ENCODE results near the gene VWF. TPM values are rescaled to one million over a fixed set of nuclear protein-coding genes. Genes with fewer than 3 reads are reported as not detected.

VWF gene
- total and polyA plus RNA-seq, 2 experiments from 2014 or later, result 0.42 to 0.56 TPM

- H3K4me3 ChIP-seq, result no peak overlapping the region
- H3K9me3 Mint-ChIP-seq, result no peaks in the 10 kb centered on the region
- no peak overlapping the region for H3K4me3 Mint-ChIP-seq
- peaks cover 4% of the 10 kb centered on the region; the same call in 1 of the 2 replicates for H3F3A ChIP-seq (replicated peaks; ENCODE audit: low read depth)
- H3K36me3 Mint-ChIP-seq (ENCODE audit: low read depth), result no peaks in the 10 kb centered on the region
- H3K27me3 ChIP-seq (ENCODE audit: insufficient read depth), result peaks cover 12% of the 10 kb centered on the region
- H3K4me1 Mint-ChIP-seq, result peaks cover 16% of the 10 kb centered on the region
- TF ChIP-seq REST (IDR thresholded peaks at IDR 0.05; ENCODE audit: unreplicated experiment), result no peak
- TF ChIP-seq POLR2AphosphoS5 (IDR thresholded peaks at IDR 0.05; ENCODE audit: low read depth), result no peak
- no peak for TF ChIP-seq EZH2 (IDR thresholded peaks at IDR 0.05; ENCODE audit: low read depth, unreplicated experiment)
- TF ChIP-seq STAT1 (IDR thresholded peaks at IDR 0.05; ENCODE audit: unreplicated experiment), result no peak
- no peak for TF ChIP-seq ETS1 (IDR thresholded peaks at IDR 0.05)
- TF ChIP-seq JUNB (IDR thresholded peaks at IDR 0.05; ENCODE audit: unreplicated experiment), result no peak
- no peak for TF ChIP-seq ZNF331 (CRISPR knock-in tag; IDR thresholded peaks at IDR 0.05; ENCODE audit: low read depth)
- no peak for TF ChIP-seq CREB1 (CRISPR knock-in tag; IDR thresholded peaks at IDR 0.05; ENCODE audit: low read depth)
- no peak for TF ChIP-seq ZNF462 (CRISPR knock-in tag; IDR thresholded peaks at IDR 0.05)
- no peak for TF ChIP-seq EZH2phosphoT487 (IDR thresholded peaks at IDR 0.05; ENCODE audit: unreplicated experiment)
- TF ChIP-seq CTCF (conservative IDR thresholded peaks at IDR 0.05; ENCODE audit: low read depth in 2 of 2), result no peak
- TF ChIP-seq NANOG (IDR thresholded peaks at IDR 0.05; ENCODE audit: borderline replicate concordance), result no peak
- no peak for TF ChIP-seq ZNF114 (CRISPR knock-in tag; IDR thresholded peaks at IDR 0.05)
- no peaks in the 10 kb centered on the region for H3K36me3 ChIP-seq (ENCODE audit: insufficient read depth)
- no peaks in the 10 kb centered on the region for H3K79me2 ChIP-seq (replicated peaks; ENCODE audit: insufficient read depth)
- peaks cover under 1% of the 10 kb centered on the region; the same call in 1 of the 2 replicates for H3K4me1 ChIP-seq (ENCODE audit: insufficient read depth)
- peaks cover 2% of the 10 kb centered on the region for H3K27me3 Mint-ChIP-seq (ENCODE audit: insufficient read depth, low read depth, poor library complexity)
- H3K9me2 ChIP-seq (ENCODE audit: insufficient read depth), result 0 out of 2 replicates have a peak, but pooled peaks cover 3% of the 10 kb centered on the region
- H4K20me1 ChIP-seq (replicated peaks; ENCODE audit: insufficient read depth), result no peaks in the 10 kb centered on the region
- H2AFZ ChIP-seq, result no peak overlapping the region
- H3K4me2 ChIP-seq, result no peak overlapping the region
- H3K27ac ChIP-seq (ENCODE audit: low read depth), result no peak overlapping the region
- ATAC-seq (no peak), DNase-seq (ENCODE audit: low spot score) (no peak)
- no peak overlapping the region for H3K27ac Mint-ChIP-seq
These were observed 71.5 kb downstream of the VWF start for GRCh38 chr12:6052940-6053329.
